GM19043 (cell line): ENCODE data around the gene PRSS38.
A peak's percentile ranks its signal among the peaks of the same experiment; 100 is the strongest.

Source experiments
- ATAC-seq: cut with Tn5 transposase; IDR thresholded peaks from one replicate; pipeline ENCODE4 v1.9.1; 2021; ENCODE audit warnings: low read depth; ENCODE audit not compliant: unreplicated experiment

PRSS38 gene

DNA sequence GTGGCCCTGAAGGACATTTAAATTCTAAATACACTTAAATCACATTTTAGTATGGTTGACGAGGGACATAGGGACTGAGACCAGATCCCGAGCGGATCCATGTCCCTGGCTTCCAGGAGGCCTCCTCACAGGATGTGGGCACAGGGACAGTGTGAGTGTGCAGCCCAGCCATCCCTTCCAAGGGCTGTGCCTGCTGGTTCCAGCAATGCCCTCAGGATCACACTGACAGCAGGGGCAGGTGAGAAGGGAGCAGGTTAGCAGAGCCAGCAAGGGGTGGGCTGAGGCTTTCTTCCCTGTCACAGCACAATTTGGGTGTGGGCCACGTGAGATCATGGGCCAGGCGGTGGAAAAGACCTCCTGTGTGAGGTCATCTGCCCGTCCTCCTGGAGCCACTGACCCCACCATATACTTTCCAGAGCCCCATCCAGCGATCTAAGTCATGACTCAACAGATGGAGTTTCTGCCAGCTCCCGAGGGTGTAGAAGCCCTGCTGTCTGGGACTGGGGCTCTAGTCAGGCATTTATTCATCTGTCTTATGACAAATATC lies 37.0 kb upstream of the PRSS38 start:
- ATAC-seq: no peak

- no peak for ATAC-seq
Measured at GRCh38 chr1:227779021-227779441, 36.4 kb upstream of the PRSS38 start.

- no peak for ATAC-seq
Measured at GRCh38 chr1:227779685-227780084, 35.8 kb upstream of the PRSS38 start.

GRCh38 chr1:227780101-227781044 lies 35.1 kb upstream of the PRSS38 start:
- ATAC-seq: no peak

GRCh38 chr1:227781314-227781930 lies 34.1 kb upstream of the PRSS38 start:
- ATAC-seq: no peak

DNA sequence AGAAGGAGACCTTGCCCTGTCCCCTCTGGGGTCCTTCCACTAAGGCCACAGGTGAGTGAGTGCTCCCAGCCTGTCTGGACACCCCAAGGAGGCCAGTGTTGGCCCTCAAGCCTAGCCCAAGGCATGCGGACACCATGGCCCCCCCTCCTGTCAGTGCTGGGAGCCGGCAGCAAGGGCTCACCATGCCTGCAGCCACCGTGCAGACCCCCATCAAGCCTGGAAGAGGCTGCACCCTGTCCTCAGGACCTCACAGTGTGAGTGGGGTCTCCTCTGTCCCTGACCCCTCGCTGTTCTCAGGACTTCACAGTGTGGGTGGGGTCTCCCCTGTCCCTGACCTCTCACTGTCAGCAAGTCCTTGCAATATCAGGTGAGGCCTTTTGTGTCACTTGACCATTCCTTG lies 33.2 kb upstream of the PRSS38 start:
- no peak for ATAC-seq

DNA sequence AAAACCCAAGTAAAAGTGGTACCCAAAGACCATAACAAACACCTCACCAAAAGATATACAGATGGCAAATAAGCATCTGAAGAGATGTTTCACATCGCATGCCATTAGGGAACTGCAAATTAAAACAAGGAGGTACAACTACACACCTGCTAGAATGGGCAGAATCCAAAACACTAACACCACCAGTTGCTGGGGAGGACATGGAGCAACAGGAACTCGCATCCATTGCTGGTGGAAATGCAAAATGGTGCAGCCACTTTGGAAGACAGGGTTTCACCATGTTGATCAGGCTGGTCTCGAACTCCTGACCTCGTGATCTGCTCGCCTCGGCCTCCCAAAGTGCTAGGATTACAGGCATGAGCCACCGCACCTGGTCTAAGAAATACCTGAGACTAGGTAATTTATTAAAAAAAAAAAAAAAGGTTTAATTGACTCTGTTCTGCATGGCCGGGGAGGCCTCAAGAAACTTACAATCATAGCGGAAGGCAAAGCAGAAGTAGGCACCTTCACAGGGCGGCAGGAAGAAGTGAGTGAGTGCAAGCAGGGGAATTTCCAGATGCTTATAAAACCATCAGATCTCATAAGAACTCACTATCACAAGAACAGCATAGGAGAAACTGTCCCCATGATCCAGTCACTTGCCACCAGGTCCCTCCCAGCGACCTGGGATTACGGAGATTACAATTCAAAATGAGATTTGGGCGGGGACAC lies 30.2 kb upstream of the PRSS38 start:
- no peak for ATAC-seq

DNA sequence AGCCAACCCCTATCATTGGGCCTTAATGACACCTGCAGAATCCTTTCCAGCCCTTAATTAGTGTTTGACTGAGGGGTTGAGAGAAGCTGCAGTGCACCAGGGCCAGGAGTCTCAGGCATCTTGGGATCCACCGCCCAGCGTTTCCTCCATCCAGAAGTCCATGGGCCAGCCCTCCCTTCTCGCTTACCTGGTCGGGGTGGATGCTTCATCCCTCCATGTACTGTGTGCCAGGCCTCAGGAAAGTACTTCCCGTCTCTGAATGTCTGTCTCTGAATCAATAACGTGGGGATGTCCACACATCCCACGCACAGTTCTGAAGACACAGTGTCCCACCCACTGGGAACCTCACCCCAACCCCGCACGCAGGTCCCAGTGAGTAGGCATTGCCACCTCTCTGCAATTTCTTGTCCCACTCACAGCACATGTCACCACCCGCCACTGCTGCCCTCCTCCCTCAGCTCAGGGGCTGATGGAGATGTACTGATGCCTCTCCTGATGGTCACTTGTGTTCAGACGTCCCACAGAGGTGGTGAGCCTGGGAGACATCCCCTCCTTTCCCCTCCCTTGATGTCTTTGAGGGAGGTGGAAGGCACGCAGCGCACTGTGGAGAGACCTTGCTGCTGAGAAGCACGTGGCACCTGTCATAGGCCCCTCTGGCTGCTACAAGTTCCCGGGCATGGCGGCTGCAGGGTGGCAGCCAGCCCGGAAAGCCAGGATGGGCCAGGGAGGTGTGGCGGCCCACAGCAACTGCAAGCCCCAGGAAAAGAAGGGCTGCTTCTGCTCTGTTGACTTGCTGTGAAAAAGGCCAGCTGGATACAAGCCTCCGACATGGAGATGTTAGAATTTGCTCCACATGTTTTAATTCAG lies 29.4 kb upstream of the PRSS38 start:
- no peak for ATAC-seq

GRCh38 chr1:227786673-227787512 lies 28.6 kb upstream of the PRSS38 start:
- peak; percentile 1 for ATAC-seq

DNA sequence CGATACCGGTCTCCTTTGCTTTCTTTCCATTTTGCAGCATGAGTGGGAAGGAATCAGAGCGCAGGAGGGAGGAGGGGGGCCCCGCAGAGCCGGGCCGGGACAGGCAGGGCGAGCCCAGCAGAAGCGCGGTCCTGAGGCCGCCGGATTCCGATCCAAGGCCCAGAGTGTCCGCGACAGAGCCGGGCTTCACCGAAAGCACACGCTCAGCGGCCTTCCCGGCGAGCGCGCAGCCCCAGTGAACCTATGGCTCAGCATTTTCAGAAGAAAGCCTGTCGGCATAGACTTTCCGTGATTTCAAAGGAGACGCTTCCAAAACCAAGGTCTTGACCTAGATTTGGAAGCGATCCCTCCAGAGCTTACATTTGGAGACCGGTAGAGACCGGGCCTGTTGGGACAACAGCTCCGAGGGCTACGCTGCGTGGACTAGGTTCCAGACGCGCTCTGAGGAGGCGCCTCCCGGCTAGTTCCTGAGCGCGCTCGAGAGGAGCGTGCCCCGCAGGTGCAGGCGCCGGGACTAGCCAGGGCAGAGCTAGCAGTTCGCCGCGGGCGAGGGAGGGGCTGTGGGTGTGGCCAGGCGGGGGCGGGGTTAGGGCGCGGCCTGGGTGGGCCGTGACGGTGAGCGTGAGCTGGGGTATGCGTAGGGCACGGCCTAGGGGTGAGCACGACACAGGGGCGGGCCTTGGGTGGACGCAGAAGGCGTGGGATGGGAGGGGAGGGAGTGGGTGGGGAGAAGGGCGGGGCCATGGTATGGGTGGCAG lies 27.8 kb upstream of the PRSS38 start:
- peak; percentile 87 for ATAC-seq

- peak; percentile 44 for ATAC-seq
Measured at GRCh38 chr1:227788271-227789083, 27.0 kb upstream of the PRSS38 start.

DNA sequence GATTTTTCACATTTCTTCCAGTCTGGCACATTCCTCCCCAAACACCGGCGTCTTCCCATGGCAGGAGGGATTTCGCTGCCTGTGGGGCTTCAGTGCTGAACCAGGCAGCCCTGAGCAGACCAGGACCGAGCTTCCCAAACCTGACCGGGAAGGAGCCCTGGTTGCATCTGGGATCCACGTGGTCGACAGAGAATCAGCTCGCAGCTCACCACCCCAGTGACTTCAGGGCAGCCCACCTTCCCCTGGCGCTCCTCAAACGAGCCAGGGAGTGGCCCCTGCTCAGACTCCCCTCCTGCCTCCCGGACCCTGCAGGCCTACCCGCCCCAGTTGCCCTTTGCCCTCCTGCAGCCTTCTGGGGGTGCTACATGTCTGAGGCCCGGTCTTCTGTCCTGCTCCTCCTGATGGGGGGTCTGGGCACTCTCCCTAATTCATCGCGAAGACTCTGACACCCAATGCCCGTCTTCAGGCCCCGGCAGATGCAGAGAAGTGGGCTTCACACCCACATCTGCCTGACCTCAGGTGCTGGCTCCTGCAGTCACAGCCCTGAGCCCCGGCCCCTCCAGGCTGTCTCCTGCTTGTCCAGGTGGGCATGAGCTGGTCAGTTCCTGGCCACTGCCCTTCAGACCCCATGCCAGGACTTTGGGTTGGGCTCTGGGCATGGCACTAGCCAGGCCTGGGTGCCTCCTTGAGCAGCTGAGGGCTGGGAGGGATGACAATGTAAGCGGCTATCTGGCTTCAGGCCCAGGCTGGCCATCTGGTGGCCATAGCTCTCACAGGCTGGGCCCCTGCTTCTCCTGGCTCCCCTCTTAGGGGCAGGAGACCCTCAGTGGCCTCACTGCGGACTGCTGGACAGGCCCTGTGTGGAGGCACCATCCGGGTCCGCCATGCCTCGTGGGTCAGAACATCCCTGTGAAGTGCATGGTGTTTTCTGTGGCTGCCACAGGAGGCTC lies 26.1 kb upstream of the PRSS38 start:
- ATAC-seq: no peak

DNA sequence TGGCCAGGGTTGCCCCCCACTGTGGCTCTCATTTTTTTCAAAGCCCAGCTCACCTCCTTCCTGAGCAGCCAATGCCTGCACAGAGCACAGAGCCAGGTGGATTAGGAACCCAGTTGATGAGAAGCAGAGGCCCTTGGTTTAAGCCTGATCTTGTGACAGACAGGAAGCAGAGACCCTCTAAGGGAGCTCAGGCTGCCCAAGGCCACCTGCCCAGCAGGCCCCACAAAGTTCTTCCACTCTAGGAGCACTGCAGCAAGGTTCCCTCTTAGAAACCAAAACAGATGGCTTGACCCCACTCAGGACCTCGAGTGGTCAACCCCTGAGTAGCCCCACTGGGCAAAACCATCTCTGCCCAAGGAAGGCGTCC lies 25.5 kb upstream of the PRSS38 start:
- ATAC-seq: no peak

DNA sequence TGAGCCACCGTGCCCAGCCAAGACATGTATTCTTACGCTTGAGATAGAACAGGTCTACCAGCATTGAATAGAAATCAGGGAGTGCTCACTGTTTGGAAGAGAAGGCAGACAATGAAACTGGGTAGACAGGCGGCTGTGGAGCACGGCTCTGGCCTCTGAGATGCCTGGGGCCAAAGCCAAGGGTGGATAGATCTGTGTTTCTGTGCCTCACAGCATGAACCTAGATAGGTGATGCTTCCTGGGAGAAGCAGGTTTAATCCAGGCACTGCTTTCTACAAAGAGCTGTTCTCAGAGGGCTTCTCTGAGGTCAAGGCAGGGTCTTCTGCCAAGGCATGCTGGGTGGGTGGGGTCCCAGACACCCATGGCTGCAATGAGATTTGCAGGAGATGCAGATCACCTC lies 24.6 kb upstream of the PRSS38 start:
- ATAC-seq: no peak

DNA sequence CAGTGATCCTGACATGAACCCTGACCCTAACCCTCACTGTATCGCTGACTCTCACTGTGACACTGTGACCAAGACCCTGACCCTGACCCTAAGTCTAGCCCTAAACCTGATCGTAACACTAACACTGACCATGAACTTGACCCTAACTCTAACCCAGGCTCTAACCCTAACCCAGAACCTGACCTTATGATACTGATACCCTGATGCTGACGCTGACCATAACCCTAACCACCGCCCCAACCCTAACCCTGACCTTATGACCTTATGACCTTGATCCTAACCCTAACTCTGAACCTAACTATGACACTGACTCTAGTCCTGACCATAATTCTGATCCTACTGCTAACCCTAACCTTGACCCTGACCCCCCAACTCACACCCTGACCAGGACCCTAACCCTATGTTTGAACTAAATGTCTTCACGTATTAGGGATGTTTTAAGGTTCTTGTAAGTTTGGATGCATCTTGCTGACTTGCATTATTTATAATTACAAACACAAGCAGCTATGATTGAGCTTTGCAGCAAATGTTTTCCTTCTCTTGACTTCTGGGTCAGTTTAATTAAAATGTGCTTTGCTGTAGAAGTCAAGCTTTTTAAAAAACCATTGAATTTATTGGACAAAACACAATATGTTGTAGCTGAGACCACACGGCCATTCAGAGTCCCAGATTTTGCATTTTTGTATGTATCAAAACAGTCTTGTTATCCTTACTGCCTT lies 23.9 kb upstream of the PRSS38 start:
- no peak for ATAC-seq
